Activated CD4-positive, alpha-beta T cell treated with anti-CD3 and anti-CD28 coated beads, Interleukin-2, amount 50 U/mL, for 1 hour (primary cell): Measurements from ENCODE around the gene IL12RB1.

Experiments
- DNase-seq: peaks from one replicate; pipeline ENCODE4 v3.0.0-alpha.2; 2020

IL12RB1 gene

DNA sequence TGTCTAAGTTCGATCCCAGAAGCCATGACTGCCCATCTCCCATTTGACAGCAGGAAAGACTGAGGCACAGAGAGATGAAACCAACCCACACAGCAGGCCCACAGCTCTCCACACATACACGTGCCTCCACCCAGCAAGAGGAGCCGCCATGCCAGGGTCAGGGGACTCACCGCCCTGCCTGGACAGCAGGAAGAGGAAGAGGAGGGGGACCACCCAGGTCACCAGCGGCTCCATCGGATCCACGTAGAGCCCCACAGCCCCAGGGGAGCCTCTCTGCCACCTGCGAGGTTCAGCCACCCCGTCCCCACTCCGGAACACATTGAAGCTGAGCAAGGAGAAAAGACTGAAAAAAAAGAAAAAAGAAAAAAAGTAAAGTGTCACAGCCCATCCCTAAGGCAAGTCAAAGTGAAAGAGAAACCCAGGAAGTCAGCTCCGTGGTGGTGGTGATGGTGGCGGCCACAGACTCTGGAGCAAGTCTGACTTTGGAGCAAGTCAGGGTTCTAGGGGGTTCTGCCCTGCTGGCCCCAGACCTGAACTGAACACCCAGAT, at the start of gene IL12RB1:
IL12RB1 (minus strand) TSS at position 345 of the 549 bp plus-strand sequence; CDS start at position 234, 111 bp downstream.
- DNase-seq: peak; percentile 43

GRCh38 chr19:18135712-18136584, 49.2 kb upstream of the IL12RB1 start:
- no peak for DNase-seq

- DNase-seq: no peak
These were observed 45.3 kb upstream of the IL12RB1 start for GRCh38 chr19:18131841-18132596.

- no peak for DNase-seq
These were observed 43.9 kb upstream of the IL12RB1 start for GRCh38 chr19:18130523-18131242.

- DNase-seq: no peak
These were observed 42.1 kb upstream of the IL12RB1 start for GRCh38 chr19:18128805-18129204.

DNA sequence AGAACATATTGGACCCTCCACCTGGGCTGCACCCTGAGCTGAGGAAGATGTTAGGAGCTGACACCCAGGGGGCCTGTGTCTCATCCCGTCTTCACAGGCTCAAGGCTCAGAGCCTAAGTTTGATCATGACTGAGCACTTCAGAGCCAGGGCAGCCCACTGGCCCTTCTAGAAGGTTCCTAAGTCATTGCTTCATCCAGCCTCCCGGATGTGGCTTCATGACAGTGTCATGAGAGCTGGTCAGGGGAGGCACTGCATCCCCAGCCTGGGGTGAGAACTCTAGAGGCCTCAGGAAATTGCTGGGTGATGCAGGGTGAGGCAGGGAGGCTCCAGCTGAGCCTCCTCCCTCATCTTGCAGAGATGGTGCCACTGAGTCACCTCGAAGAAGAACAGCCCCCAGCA, 41.3 kb upstream of the IL12RB1 start:
- no peak for DNase-seq

- no peak for DNase-seq
These were observed 39.4 kb upstream of the IL12RB1 start for GRCh38 chr19:18126097-18126496.

GRCh38 chr19:18123819-18124218, 37.1 kb upstream of the IL12RB1 start:
- DNase-seq: no peak

DNA sequence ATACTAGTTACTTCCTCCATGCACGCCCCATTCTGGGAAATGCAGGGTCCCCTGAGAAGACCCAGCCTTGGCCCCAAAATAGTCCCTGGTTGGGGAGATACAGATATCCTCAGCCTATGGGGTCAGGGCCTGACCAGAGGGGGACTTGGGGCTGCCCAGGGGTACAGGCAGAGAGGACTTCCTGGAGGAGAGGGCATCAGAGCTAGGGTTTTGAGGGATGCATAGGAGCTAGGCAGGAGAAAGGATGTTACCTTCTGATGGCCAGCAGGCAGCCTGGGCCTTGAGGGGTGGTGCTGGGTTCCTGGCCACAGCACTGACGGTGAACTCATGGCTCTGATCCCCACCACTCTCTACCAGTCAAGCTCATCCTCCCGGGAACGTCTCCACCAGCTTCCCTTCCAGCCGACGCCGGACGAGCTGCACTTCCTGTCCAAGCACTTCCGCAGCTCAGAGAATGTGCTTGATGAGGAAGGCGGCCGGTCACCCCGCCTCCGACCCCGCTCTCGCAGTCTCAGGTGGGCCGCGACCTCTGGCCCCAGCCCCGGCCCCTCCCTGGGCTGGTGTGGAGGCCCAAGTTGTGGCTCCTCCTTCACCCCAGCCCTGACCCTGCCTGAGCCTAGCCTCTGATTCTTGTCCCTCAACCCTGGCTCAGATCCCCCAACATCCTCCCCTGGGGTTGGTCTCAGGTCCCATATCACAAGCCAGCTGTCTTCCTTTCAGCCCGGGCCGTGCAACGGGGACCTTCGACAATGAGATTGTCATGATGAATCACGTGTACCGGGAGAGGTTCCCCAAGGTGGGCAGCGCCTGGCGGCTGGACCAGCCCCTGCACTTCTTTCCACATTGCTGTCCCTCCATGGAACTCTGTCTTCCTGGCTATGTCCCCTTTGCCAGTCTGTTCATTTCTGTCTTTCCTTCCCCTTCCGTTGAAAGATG, 36.4 kb upstream of the IL12RB1 start:
- no peak for DNase-seq

DNA sequence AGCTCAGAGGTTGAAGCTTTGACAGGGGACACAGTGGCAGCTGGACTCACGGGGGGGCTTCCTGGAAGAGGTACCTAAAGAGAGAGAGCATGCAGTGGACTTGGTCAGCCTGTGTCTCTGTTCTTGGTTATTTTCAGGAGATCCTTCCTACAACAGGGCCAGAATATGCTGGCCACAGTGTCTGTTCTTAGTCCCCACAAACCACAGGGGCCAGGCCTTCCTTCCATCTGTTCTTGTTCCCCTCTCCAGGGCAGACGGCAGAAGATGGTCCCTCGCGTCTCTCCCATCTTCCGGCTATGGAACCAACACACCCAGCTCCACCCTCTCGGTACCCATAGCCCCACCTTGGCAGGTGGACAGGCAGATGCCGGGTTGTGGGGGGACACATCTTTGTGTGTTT, 35.7 kb upstream of the IL12RB1 start:
- DNase-seq: no peak

- no peak for DNase-seq
These were observed 34.4 kb upstream of the IL12RB1 start for GRCh38 chr19:18121166-18121565.

- DNase-seq: no peak
These were observed 33.4 kb upstream of the IL12RB1 start for GRCh38 chr19:18120127-18120526.

GRCh38 chr19:18119717-18120105, 33.0 kb upstream of the IL12RB1 start:
- peak; percentile 60 for DNase-seq

DNA sequence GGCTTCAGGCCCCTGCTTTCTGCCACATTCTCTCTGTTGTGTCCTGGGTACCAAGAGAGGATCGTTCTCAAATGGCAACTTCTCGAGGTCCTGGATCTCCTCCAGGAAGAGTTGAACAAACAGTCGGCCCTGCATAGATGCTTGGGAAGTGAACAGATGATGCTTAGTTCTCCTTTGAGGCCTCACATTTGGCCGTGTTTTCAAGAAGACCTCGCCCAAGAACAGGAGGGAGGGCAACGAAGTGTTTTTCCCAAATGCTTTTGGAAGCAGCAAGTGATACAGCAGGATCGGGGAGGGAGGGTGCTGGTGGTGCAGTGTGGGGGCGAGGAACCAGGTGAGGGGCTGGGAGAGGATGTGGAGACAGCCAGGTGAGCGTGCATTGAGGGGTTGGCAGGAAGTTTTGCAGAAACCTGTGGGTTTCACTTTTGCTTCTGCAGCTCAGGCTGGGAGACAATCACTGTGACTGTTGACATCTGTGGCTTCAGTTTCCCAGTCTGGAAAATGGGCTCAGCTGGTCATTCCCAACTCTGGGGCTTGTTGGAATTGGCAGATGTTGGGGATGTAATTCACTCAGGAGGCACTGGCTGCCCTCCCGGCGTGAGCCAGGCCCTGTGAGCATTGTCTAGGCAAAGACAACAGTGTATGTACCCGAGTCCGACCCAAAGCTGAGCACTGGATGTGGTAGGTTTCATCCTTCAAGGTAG, 32.4 kb upstream of the IL12RB1 start:
- peak; percentile 36 for DNase-seq

GRCh38 chr19:18118420-18119012, 31.8 kb upstream of the IL12RB1 start:
- no peak for DNase-seq

GRCh38 chr19:18117692-18118378, 31.1 kb upstream of the IL12RB1 start:
- DNase-seq: peak; percentile 95

DNA sequence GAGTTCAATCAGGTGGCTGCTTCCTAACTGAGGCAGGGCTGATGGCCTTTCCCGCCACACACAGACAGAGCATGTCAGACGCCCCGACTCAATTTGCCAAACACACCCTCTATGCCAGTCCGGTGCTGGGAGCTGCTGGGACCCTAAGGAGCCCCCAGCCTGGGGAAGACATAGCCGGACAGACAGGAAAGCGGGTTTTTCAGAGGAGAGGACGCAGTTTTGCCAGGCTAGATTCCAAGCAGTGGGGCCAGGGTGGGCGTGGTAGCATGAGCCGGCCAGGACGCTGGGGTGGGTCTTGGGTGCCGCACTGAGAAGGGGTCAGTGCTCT, 30.6 kb upstream of the IL12RB1 start:
- no peak for DNase-seq

GRCh38 chr19:18114483-18114882, 27.7 kb upstream of the IL12RB1 start:
- no peak for DNase-seq

DNA sequence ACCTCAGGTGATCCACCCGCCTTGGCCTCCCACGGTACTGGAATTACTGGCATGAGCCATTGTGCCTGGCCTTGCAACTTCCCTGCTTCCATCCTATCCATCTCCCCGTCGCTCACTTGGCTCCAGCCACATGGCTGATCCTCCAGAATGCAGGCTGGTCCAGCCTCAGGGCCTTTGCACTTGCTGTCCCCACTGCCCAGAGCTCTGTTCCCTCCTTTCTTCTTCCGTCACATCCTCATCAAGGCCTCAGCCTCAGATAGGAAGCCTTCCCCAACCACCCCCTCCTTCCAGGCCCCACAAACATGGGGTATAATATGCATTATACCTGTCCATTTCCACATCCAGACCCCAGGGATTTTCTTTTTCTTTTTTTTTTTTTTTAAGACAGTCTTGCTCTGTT, 27.1 kb upstream of the IL12RB1 start:
- DNase-seq: no peak

DNA sequence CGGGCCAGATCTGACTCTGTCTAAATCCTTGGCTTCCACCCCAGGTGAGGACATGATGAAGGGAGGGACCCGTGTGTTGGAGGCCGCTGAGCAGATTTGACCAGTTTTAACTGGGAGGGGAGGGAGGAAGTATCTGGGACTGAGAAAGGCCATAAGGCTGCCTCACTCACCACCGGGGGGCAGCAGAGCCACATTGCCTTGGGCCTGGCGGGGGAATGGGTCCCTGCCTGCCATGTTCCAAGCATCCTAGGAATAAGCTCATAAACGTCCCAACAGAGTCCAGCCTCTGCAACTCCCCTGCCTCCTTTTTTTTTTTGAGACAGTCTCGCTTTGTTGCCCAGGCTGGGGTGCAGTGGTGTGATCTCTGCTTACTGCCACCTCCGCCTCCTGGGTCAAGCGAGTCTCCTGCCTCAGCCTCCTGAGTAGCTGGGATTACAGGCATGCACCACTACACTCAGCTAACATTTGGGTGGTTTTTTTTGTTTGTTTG, 26.3 kb upstream of the IL12RB1 start:
- DNase-seq: peak; percentile 77
